GM23338 (cell line): ENCODE measurements around the gene CDC73. TPM values are rescaled to one million over a fixed set of nuclear protein-coding genes. Genes with fewer than 3 reads are reported as not detected.

Experiments used
- ATAC-seq: fragments of 200-7000 bp; cut with Tn5 transposase; 3 replicates; pipeline ENCODE4 v1.9.1; 2020
- DNase-seq: peaks from one replicate; pipeline ENCODE4 v3.0.0-alpha.2; 2015; ENCODE audit warnings: low spot score
- H2AFZ ChIP-seq: fragments of 200-600 bp; sonication (generic); 2 replicates; pipeline ENCODE4 v1.8.0; 2016; ENCODE audit warnings: antibody characterized with exemption, mild to moderate bottlenecking, moderate library complexity
- H3F3A ChIP-seq: fragments of 200-600 bp; sonication (generic); replicated peaks from 2 replicates; pipeline ENCODE4 v1.8.0; 2017; ENCODE audit warnings: antibody characterized with exemption, mixed run types, low read depth
- H3K27ac ChIP-seq: fragments of 200-600 bp; sonication (generic); 2 replicates; pipeline ENCODE4 v1.6.1; 2016; ENCODE audit warnings: low read depth
- H3K27me3 ChIP-seq: fragments of 200-600 bp; sonication (generic); 2 replicates; pipeline ENCODE4 v1.8.0; 2016; ENCODE audit warnings: mild to moderate bottlenecking, mixed run types, moderate library complexity; ENCODE audit not compliant: insufficient read depth
- H3K36me3 ChIP-seq: fragments of 200-600 bp; sonication (generic); 2 replicates; pipeline ENCODE4 v1.8.0; 2016; ENCODE audit warnings: mild to moderate bottlenecking; ENCODE audit not compliant: insufficient read depth
- H3K4me1 ChIP-seq: fragments of 200-600 bp; sonication (generic); 2 replicates; pipeline ENCODE4 v1.8.0; 2016; ENCODE audit warnings: mild to moderate bottlenecking, moderate library complexity; ENCODE audit not compliant: insufficient read depth
- H3K4me2 ChIP-seq: fragments of 200-600 bp; sonication (generic); 2 replicates; pipeline ENCODE4 v1.7.1; 2017; ENCODE audit warnings: mixed run types
- H3K4me3 ChIP-seq: fragments of 200-600 bp; sonication (generic); 2 replicates; pipeline ENCODE4 v1.6.1; 2016; ENCODE audit warnings: mixed run types
- H3K79me2 ChIP-seq: fragments of 200-600 bp; sonication (generic); replicated peaks from 2 replicates; pipeline ENCODE4 v1.8.0; 2017; ENCODE audit warnings: mild to moderate bottlenecking; ENCODE audit not compliant: insufficient read depth
- H3K9me2 ChIP-seq: fragments of 200-600 bp; sonication (generic); 2 replicates; pipeline ENCODE4 v1.8.0; 2017; ENCODE audit not compliant: insufficient read depth
- H4K20me1 ChIP-seq: fragments of 200-600 bp; sonication (generic); replicated peaks from 2 replicates; pipeline ENCODE4 v1.8.0; 2017; ENCODE audit warnings: mild to moderate bottlenecking; ENCODE audit not compliant: insufficient read depth
- H3K27ac Mint-ChIP-seq: 2 replicates; pipeline ENCODE4 v1.8.0; 2020; ENCODE audit warnings: inconsistent platforms, mild to moderate bottlenecking, moderate library complexity, mixed read lengths
- H3K27me3 Mint-ChIP-seq: 3 replicates; pipeline ENCODE4 v1.8.0; 2022; ENCODE audit warnings: low read depth, mild to moderate bottlenecking, moderate library complexity, mixed read lengths, inconsistent platforms; ENCODE audit not compliant: insufficient read depth, poor library complexity
- H3K36me3 Mint-ChIP-seq: 3 replicates; pipeline ENCODE4 v1.8.0; 2021; ENCODE audit warnings: low read depth, mild to moderate bottlenecking, inconsistent platforms, moderate library complexity, mixed read lengths
- H3K4me1 Mint-ChIP-seq: 3 replicates; pipeline ENCODE4 v1.8.0; 2020; ENCODE audit warnings: mild to moderate bottlenecking, inconsistent platforms, mixed read lengths
- H3K4me3 Mint-ChIP-seq: 3 replicates; pipeline ENCODE4 v1.8.0; 2021; ENCODE audit warnings: moderate library complexity, mild to moderate bottlenecking, inconsistent platforms, mixed read lengths
- H3K9me3 Mint-ChIP-seq: 3 replicates; pipeline ENCODE4 v1.8.0; 2020; ENCODE audit warnings: moderate library complexity, mild to moderate bottlenecking, inconsistent platforms, mixed read lengths
- CREB1 ChIP-seq: fragments of 250-450 bp; sonication (Bioruptor Pico); IDR thresholded peaks from 2 replicates; pipeline ENCODE4 v1.5.0; 2020; ENCODE audit warnings: low read depth, mild to moderate bottlenecking, moderate library complexity
- CTCF ChIP-seq, 2 experiments: fragments of 200-600 bp in 1 of 2; sonication (generic) in 1 of 2; conservative IDR thresholded peaks; 2 replicates each; pipeline versions ENCODE4 v1.5.1 to v1.6.1; 2016 to 2017; ENCODE audit warnings: antibody characterized with exemption in 2 of 2, low read depth in 2 of 2, mild to moderate bottlenecking in 2 of 2, moderate library complexity in 1 of 2
- ETS1 ChIP-seq: IDR thresholded peaks from 2 replicates; pipeline ENCODE4 v1.6.1; 2016; ENCODE audit warnings: antibody characterized with exemption
- EZH2 ChIP-seq: fragments of 200-600 bp; sonication (generic); IDR thresholded peaks from one replicate; pipeline ENCODE4 v1.8.0; 2017; ENCODE audit warnings: antibody characterized with exemption, mild to moderate bottlenecking, low read depth; ENCODE audit not compliant: unreplicated experiment
- EZH2phosphoT487 ChIP-seq: fragments of 200-600 bp; sonication (generic); IDR thresholded peaks from one replicate; pipeline ENCODE4 v1.8.1; 2018; ENCODE audit warnings: antibody characterized with exemption; ENCODE audit not compliant: unreplicated experiment
- JUNB ChIP-seq: IDR thresholded peaks from one replicate; pipeline ENCODE4 v1.6.1; 2016; ENCODE audit warnings: antibody characterized with exemption; ENCODE audit not compliant: unreplicated experiment
- NANOG ChIP-seq: IDR thresholded peaks from 2 replicates; pipeline ENCODE4 v1.6.1; 2016; ENCODE audit warnings: antibody characterized with exemption, borderline replicate concordance
- POLR2AphosphoS5 ChIP-seq: IDR thresholded peaks from 2 replicates; pipeline ENCODE4 v1.6.1; 2016; ENCODE audit warnings: antibody characterized with exemption, low read depth
- REST ChIP-seq: IDR thresholded peaks from one replicate; pipeline ENCODE4 v1.6.1; 2018; ENCODE audit warnings: antibody characterized with exemption; ENCODE audit not compliant: unreplicated experiment
- STAT1 ChIP-seq: IDR thresholded peaks from one replicate; pipeline ENCODE4 v1.6.1; 2016; ENCODE audit warnings: antibody characterized with exemption; ENCODE audit not compliant: unreplicated experiment
- ZNF114 ChIP-seq: fragments of 250-450 bp; sonication (Bioruptor Pico); IDR thresholded peaks from 2 replicates; pipeline ENCODE4 v1.5.0; 2020; ENCODE audit warnings: mild to moderate bottlenecking, moderate library complexity
- ZNF331 ChIP-seq: fragments of 250-450 bp; sonication (Bioruptor Pico); IDR thresholded peaks from 2 replicates; pipeline ENCODE4 v1.5.0; 2020; ENCODE audit warnings: low read depth, mild to moderate bottlenecking, moderate library complexity
- ZNF462 ChIP-seq: fragments of 250-450 bp; sonication (Bioruptor Pico); IDR thresholded peaks from 2 replicates; pipeline ENCODE4 v1.5.0; 2020; ENCODE audit warnings: mild to moderate bottlenecking, moderate library complexity
- polyA plus RNA-seq: library from polyadenylated mRNA; unstranded; fragments of >200 nt; fragmentation: Nextera tagmentation; extraction: Ambion mirVana; gene quantifications from 2 replicates; pipeline ENCODE4 v1.2.1, GENCODE V29; 2016
- total RNA-seq: library from RNA; depleted of rRNA; stranded (reverse); fragments of >200 nt; shearing (Covaris generic); gene quantifications from 2 replicates; pipeline ENCODE4 v1.2.3, GENCODE V29; 2014

The CDC73 gene
- total and polyA plus RNA-seq, 2 experiments from 2014 or later = 40.4 to 63.2 TPM

GRCh38 chr1:193284219-193284618, 162.4 kb downstream of the CDC73 start:
- Histone ChIP-seq H3K4me2 (no peak overlapping the region), H3K36me3 (no peaks in the 10 kb centered on the region), H3K27ac (no peak overlapping the region), H3K4me1 (peaks cover 8% of the 10 kb centered on the region; the same call in 1 of the 2 replicates), H3K4me3 (no peak overlapping the region), H3K9me2 (peaks cover 9% of the 10 kb centered on the region; the same call in 1 of the 2 replicates), H3F3A (no peaks in the 10 kb centered on the region), H2AFZ (no peak overlapping the region), H3K27me3 (no peaks in the 10 kb centered on the region), H3K79me2 (no peaks in the 10 kb centered on the region), H4K20me1 (no peaks in the 10 kb centered on the region)
- TF ChIP-seq REST (no peak), EZH2phosphoT487 (no peak), STAT1 (no peak), ZNF114 (no peak), POLR2AphosphoS5 (no peak), JUNB (no peak), CREB1 (CRISPR knock-in tag) (no peak), NANOG (no peak), ZNF331 (CRISPR knock-in tag) (no peak), ZNF462 (no peak), CTCF (conservative IDR thresholded peaks at IDR 0.05; ENCODE audit: low read depth in 2 of 2) (no peak), ETS1 (no peak), EZH2 (no peak)
- Mint-ChIP-seq H3K27me3 (peaks cover 4% of the 10 kb centered on the region), H3K9me3 (0 out of 3 replicates have a peak, but pooled peaks cover 4% of the 10 kb centered on the region), H3K27ac (peak overlapping the region; percentile 44; the same call in 1 of the 2 replicates), H3K36me3 (no peaks in the 10 kb centered on the region), H3K4me3 (no peak overlapping the region), H3K4me1 (peaks cover 4% of the 10 kb centered on the region; the same call in 1 of the 3 replicates)
- DNase-seq (no peak), ATAC-seq (no peak)
